ENCODE data around the gene ARSG. TPM values are rescaled to one million over a fixed set of nuclear protein-coding genes. Genes with fewer than 3 reads are reported as not detected.

The ARSG gene
- total and polyA plus RNA-seq, 2 of the 13 experiments (the other 11 are each of a cell fraction or from before 2014, with no cell fraction given) = 3.7 to 15.2 TPM

GRCh38 chr17:68457539-68458259 lies 166.4 kb downstream of the ARSG start (continued):
- TF ChIP-seq PREB (CRISPR knock-in tag; IDR thresholded peaks at IDR 0.05) (no peak), KLF16 (CRISPR knock-in tag; IDR thresholded peaks at IDR 0.05) (peak in 1 of 2 experiments; percentile 91; a peak in 2 of 4 replicates), HMG20B (CRISPR knock-in tag; conservative IDR thresholded peaks at IDR 0.05) (0 out of 2 replicates have a peak, but pooled peaks have one; percentile 9), KIAA2018 (CRISPR knock-in tag; IDR thresholded peaks at IDR 0.05; ENCODE audit: borderline replicate concordance) (peak; percentile 35; the same call in 1 of the 2 replicates), ZNF503 (CRISPR knock-in tag; IDR thresholded peaks at IDR 0.05) (no peak), NFATC3 (CRISPR knock-in tag; IDR thresholded peaks at IDR 0.05) (no peak), SNRNP70 (IDR thresholded peaks at IDR 0.05; ENCODE audit: low read depth, low read length) (no peak), GLI4 (CRISPR knock-in tag; IDR thresholded peaks at IDR 0.05; ENCODE audit: borderline replicate concordance) (0 out of 2 replicates have a peak, but pooled peaks have one; percentile 36), ZFP90 (CRISPR knock-in tag; IDR thresholded peaks at IDR 0.05; ENCODE audit: borderline replicate concordance) (no peak; the same call in 1 of the 2 replicates), NONO (IDR thresholded peaks at IDR 0.05) (no peak), NONO (CRISPR knock-in tag; conservative IDR thresholded peaks at IDR 0.05) (peak; percentile 78; the same call in 1 of the 2 replicates), ZNF441 (CRISPR knock-in tag; IDR thresholded peaks at IDR 0.05; ENCODE audit: borderline replicate concordance) (no peak), ZFP1 (CRISPR knock-in tag; IDR thresholded peaks at IDR 0.05) (no peak), AHR (CRISPR knock-in tag; IDR thresholded peaks at IDR 0.05) (0 out of 2 replicates have a peak, but pooled peaks have one; percentile 20), ZNF784 (CRISPR knock-in tag; IDR thresholded peaks at IDR 0.05; ENCODE audit: borderline replicate concordance) (peak; percentile 53; the same call in 1 of the 2 replicates), ZNF629 (CRISPR knock-in tag; conservative IDR thresholded peaks at IDR 0.05) (no peak), RAD51 (IDR thresholded peaks at IDR 0.05; ENCODE audit: borderline replicate concordance) (peak; percentile 81)
